HCT116 (cell line): Measurements from ENCODE around the gene PLCB1. TPM values are rescaled to one million over a fixed set of nuclear protein-coding genes. Genes with fewer than 3 reads are reported as not detected.

Experiments used
- ATAC-seq: fragments of 200-7000 bp; cut with Tn5 transposase; 2 replicates; pipeline ENCODE4 v1.9.1; 2020; ENCODE audit warnings: mild to moderate bottlenecking, moderate library complexity
- BruUV-seq: library from RNA; stranded (reverse); fragments of 400-500 nt; replicated peaks from 2 replicates; lab custom pipeline; 2021; lab: Mats Ljungman, UMichigan
- CTCF ChIA-PET: fragments of 300-600 bp; sonication (Branson Sonifier 250); formaldehyde crosslinking; loops from one replicate; lab custom pipeline; 2021; ENCODE audit warnings: antibody characterized with exemption; lab: Charles Lee
- POLR2A ChIA-PET: fragments of 300-600, 350-600 bp; sonication (Branson Sonifier 250); formaldehyde crosslinking; loops from one replicate; lab custom pipeline; 2021; ENCODE audit warnings: antibody characterized with exemption; lab: Charles Lee
- RAD21 ChIA-PET, 2 experiments: fragments of 300-600 bp; sonication (Branson Sonifier 250); formaldehyde crosslinking; loops; one replicate each; lab custom pipeline; 2023; ENCODE audit warnings: low total read pairs in 2 of 2; ENCODE audit not compliant: uncharacterized antibody in 2 of 2, unreplicated experiment in 2 of 2, low non-redundant PET in 1 of 2; lab: Charles Lee
- DNase-seq: peaks from one replicate; pipeline ENCODE4 v3.0.0-alpha.2; 2010; ENCODE audit warnings: low read depth, low spot score
- H2AFZ ChIP-seq: fragments of 200-600 bp; shearing (Covaris generic), sonication (generic); 2 replicates; pipeline ENCODE4 v1.6.1; 2017; ENCODE audit warnings: low read depth, mixed run types, mixed read lengths, antibody characterized with exemption, low read length; ENCODE audit not compliant: poor library complexity, severe bottlenecking
- H3K27ac ChIP-seq: 2 replicates; pipeline ENCODE4 v1.5.1; 2012; ENCODE audit warnings: low read depth, low read length
- H3K27me3 ChIP-seq: fragments of 200-600 bp; sonication (generic); 2 replicates; pipeline ENCODE4 v1.6.1; 2016; ENCODE audit warnings: mixed run types, low read length, mixed read lengths; ENCODE audit not compliant: insufficient read depth
- H3K36me3 ChIP-seq, 2 experiments: fragments of 200-500 bp in 1 of 2; fragments of 200-600 bp in 1 of 2; sonication (Bioruptor generic) in 1 of 2; sonication (generic) in 1 of 2; 2 replicates each; pipeline versions ENCODE4 v1.5.1 to v1.6.1; 2014 to 2016; ENCODE audit warnings: low read length in 2 of 2, inconsistent platforms in 1 of 2, mixed read lengths in 1 of 2, mixed run types in 1 of 2; ENCODE audit not compliant: insufficient read depth in 2 of 2, control insufficient read depth in 1 of 2
- H3K4me1 ChIP-seq, 2 experiments: fragments of 200-600 bp in 1 of 2; sonication (generic) in 1 of 2; 2 replicates each; pipeline versions ENCODE4 v1.5.1 to v1.6.1; 2012 to 2017; ENCODE audit warnings: low read length in 2 of 2, inconsistent platforms in 1 of 2, mild to moderate bottlenecking in 1 of 2, mixed read lengths in 1 of 2, mixed run types in 1 of 2, moderate library complexity in 1 of 2; ENCODE audit not compliant: insufficient read depth in 2 of 2, control insufficient read depth in 1 of 2
- H3K4me2 ChIP-seq: fragments of 200-600 bp; sonication (generic); 2 replicates; pipeline ENCODE4 v1.6.1; 2017; ENCODE audit warnings: mixed run types, low read length, mixed read lengths
- H3K4me3 ChIP-seq, 2 experiments: fragments of 200-600 bp in 1 of 2; sonication (generic) in 1 of 2; replicated peaks in 1 of 2; 2 replicates each; pipeline ENCODE4 v1.5.1; 2011 to 2016; ENCODE audit warnings: low read length in 2 of 2, control low read depth in 1 of 2, low read depth in 1 of 2, mild to moderate bottlenecking in 1 of 2, mixed read lengths in 1 of 2, mixed run types in 1 of 2
- H3K79me2 ChIP-seq: fragments of 200-600 bp; sonication (generic); 2 replicates; pipeline ENCODE4 v1.6.1; 2017; ENCODE audit warnings: mild to moderate bottlenecking, mixed run types, low read length, moderate library complexity, mixed read lengths; ENCODE audit not compliant: insufficient read depth
- H3K9ac ChIP-seq: fragments of 200-600 bp; sonication (generic); 2 replicates; pipeline ENCODE4 v1.6.1; 2016; ENCODE audit warnings: low read length, mixed read lengths
- H3K9me2 ChIP-seq: fragments of 200-600 bp; sonication (generic), shearing (Covaris generic); 2 replicates; pipeline ENCODE4 v1.6.1; 2017; ENCODE audit warnings: mixed run types, mild to moderate bottlenecking, moderate library complexity; ENCODE audit not compliant: insufficient read depth
- H3K9me3 ChIP-seq, 2 experiments: fragments of 200-500 bp in 1 of 2; fragments of 200-600 bp in 1 of 2; sonication (Bioruptor generic) in 1 of 2; sonication (generic) in 1 of 2; 2 replicates each; pipeline ENCODE4 v1.6.1; 2014 to 2017; ENCODE audit warnings: low read length in 2 of 2, mixed read lengths in 2 of 2, inconsistent platforms in 1 of 2, low read depth in 1 of 2, mild to moderate bottlenecking in 1 of 2, mixed run types in 1 of 2, moderate library complexity in 1 of 2; ENCODE audit not compliant: control insufficient read depth in 1 of 2, insufficient read depth in 1 of 2
- H4K20me1 ChIP-seq: fragments of 200-600 bp; sonication (generic), shearing (Covaris generic); 2 replicates; pipeline ENCODE4 v1.6.1; 2017; ENCODE audit warnings: mixed run types, mild to moderate bottlenecking, moderate library complexity; ENCODE audit not compliant: insufficient read depth
- CBX3 ChIP-seq: IDR thresholded peaks from 2 replicates; pipeline ENCODE4 v1.6.1; 2012; ENCODE audit warnings: low read depth
- CEBPB ChIP-seq: IDR thresholded peaks from 2 replicates; pipeline ENCODE4 v1.6.1; 2012; ENCODE audit warnings: low read depth
- EGR1 ChIP-seq: IDR thresholded peaks from 2 replicates; pipeline ENCODE4 v1.6.1; 2012; ENCODE audit warnings: low read depth
- EZH2 ChIP-seq: fragments of 200-600 bp; sonication (generic); IDR thresholded peaks from 2 replicates; pipeline ENCODE4 v1.6.1; 2017; ENCODE audit warnings: antibody characterized with exemption, mixed run types
- FOSL1 ChIP-seq: IDR thresholded peaks from 2 replicates; pipeline ENCODE4 v1.6.1; 2012; ENCODE audit warnings: low read depth
- POLR2A ChIP-seq: IDR thresholded peaks from 2 replicates; pipeline ENCODE4 v1.7.0; 2011; ENCODE audit warnings: borderline replicate concordance; ENCODE audit not compliant: insufficient read depth, insufficient read length; ENCODE audit errors: extremely low read depth
- POLR2AphosphoS5 ChIP-seq: IDR thresholded peaks from 2 replicates; pipeline ENCODE4 v1.6.1; 2011; ENCODE audit warnings: mild to moderate bottlenecking, low read depth, low read length, moderate library complexity
- RAD21 ChIP-seq: IDR thresholded peaks from 2 replicates; pipeline ENCODE4 v1.6.1; 2012; ENCODE audit warnings: low read depth, mild to moderate bottlenecking
- SIN3A ChIP-seq: IDR thresholded peaks from 2 replicates; pipeline ENCODE4 v1.6.1; 2012; ENCODE audit warnings: low read depth
- SP1 ChIP-seq: IDR thresholded peaks from 2 replicates; pipeline ENCODE4 v1.6.1; 2012; ENCODE audit warnings: low read depth
- SRF ChIP-seq: IDR thresholded peaks from 2 replicates; pipeline ENCODE4 v1.6.1; 2012; ENCODE audit warnings: low read depth
- TCF7L2 ChIP-seq: IDR thresholded peaks from 2 replicates; pipeline ENCODE4 v1.7.0; 2011; ENCODE audit warnings: borderline replicate concordance, inconsistent platforms; ENCODE audit not compliant: insufficient read depth, insufficient read length; ENCODE audit errors: extremely low read depth
- YY1 ChIP-seq: IDR thresholded peaks from 2 replicates; pipeline ENCODE4 v1.6.1; 2011; ENCODE audit warnings: low read length, low read depth, moderate library complexity, mild to moderate bottlenecking; ENCODE audit not compliant: insufficient replicate concordance; ENCODE audit errors: extremely low read depth
- ZNF274 ChIP-seq: fragments of 200-500 bp; sonication (Bioruptor generic); IDR thresholded peaks from 2 replicates; pipeline ENCODE4 v1.6.1; 2014; ENCODE audit warnings: mild to moderate bottlenecking, low read depth, low read length, inconsistent platforms
- intact Hi-C: fragments of 100-400 bp; cut with micrococcal nuclease; formaldehyde crosslinking; loops from 2 replicates; pipeline ENCODE4 v1.10.0; 2022
- total RNA-seq: library from RNA; stranded (reverse); gene quantifications from one replicate; pipeline ENCODE4 v1.2.1, GENCODE V29; 2021; ENCODE audit not compliant: unreplicated experiment
- TF ChIP-seq, protein P1 (sequence below): IDR thresholded peaks from 2 replicates; pipeline ENCODE4 v1.6.1; 2012
- TF ChIP-seq, protein P2 (sequence below): IDR thresholded peaks from 2 replicates; pipeline ENCODE4 v1.6.1; 2011; ENCODE audit warnings: mild to moderate bottlenecking, low read length, moderate library complexity; ENCODE audit not compliant: insufficient replicate concordance; ENCODE audit errors: extremely low read depth
- TF ChIP-seq, protein P3 (sequence below): IDR thresholded peaks from 2 replicates; pipeline ENCODE4 v1.6.1; 2012
- TF ChIP-seq, protein P4 (sequence below): IDR thresholded peaks from 2 replicates; pipeline ENCODE4 v1.6.1; 2012; ENCODE audit warnings: low read depth

Gene PLCB1
- total RNA-seq, 1 experiment from 2014 or later, result 15.8 TPM

DNA sequence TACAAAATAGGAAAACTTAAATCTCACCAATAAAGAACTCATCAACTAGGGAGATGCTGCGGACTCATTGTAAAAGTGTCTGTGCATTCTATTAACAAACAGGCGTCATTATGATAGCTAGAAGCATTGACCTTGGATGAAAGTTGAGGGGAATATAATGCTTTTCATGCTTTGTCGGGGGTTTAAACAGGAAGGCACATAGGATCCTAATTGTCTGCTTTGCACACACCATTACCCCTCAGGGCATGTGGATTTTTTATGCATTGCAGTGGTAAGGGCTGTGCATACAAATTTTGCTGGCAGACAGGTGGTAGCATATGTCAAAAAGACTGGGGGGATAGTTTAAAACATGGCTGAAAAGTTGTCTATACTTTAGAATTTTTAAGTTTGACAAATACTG lies 488.9 kb downstream of the PLCB1 start:
- H3K79me2 ChIP-seq, result no peaks in the 10 kb centered on the region
- no peaks in the 10 kb centered on the region for H4K20me1 ChIP-seq
- H3K9ac ChIP-seq, result no peak overlapping the region
- no peaks in the 10 kb centered on the region for H3K27me3 ChIP-seq
- CTCF ChIA-PET, result no interaction called here
- no peaks in the 10 kb centered on the region for H3K9me2 ChIP-seq
- TF ChIP-seq CEBPB (no peak), TCF7L2 (no peak), POLR2AphosphoS5 (no peak), RAD21 (no peak), EGR1 (no peak), FOSL1 (no peak), SIN3A (no peak), CBX3 (no peak), SRF (no peak), POLR2A (no peak), EZH2 (no peak), SP1 (no peak), YY1 (no peak), ZNF274 (no peak)
- TF ChIP-seq, protein P1, sequence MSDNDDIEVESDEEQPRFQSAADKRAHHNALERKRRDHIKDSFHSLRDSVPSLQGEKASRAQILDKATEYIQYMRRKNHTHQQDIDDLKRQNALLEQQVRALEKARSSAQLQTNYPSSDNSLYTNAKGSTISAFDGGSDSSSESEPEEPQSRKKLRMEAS, result no peak
- TF ChIP-seq, protein P2, sequence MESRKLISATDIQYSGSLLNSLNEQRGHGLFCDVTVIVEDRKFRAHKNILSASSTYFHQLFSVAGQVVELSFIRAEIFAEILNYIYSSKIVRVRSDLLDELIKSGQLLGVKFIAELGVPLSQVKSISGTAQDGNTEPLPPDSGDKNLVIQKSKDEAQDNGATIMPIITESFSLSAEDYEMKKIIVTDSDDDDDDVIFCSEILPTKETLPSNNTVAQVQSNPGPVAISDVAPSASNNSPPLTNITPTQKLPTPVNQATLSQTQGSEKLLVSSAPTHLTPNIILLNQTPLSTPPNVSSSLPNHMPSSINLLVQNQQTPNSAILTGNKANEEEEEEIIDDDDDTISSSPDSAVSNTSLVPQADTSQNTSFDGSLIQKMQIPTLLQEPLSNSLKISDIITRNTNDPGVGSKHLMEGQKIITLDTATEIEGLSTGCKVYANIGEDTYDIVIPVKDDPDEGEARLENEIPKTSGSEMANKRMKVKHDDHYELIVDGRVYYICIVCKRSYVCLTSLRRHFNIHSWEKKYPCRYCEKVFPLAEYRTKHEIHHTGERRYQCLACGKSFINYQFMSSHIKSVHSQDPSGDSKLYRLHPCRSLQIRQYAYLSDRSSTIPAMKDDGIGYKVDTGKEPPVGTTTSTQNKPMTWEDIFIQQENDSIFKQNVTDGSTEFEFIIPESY, result no peak
- TF ChIP-seq, protein P3, sequence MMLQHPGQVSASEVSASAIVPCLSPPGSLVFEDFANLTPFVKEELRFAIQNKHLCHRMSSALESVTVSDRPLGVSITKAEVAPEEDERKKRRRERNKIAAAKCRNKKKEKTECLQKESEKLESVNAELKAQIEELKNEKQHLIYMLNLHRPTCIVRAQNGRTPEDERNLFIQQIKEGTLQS, result no peak
- TF ChIP-seq, protein P4, sequence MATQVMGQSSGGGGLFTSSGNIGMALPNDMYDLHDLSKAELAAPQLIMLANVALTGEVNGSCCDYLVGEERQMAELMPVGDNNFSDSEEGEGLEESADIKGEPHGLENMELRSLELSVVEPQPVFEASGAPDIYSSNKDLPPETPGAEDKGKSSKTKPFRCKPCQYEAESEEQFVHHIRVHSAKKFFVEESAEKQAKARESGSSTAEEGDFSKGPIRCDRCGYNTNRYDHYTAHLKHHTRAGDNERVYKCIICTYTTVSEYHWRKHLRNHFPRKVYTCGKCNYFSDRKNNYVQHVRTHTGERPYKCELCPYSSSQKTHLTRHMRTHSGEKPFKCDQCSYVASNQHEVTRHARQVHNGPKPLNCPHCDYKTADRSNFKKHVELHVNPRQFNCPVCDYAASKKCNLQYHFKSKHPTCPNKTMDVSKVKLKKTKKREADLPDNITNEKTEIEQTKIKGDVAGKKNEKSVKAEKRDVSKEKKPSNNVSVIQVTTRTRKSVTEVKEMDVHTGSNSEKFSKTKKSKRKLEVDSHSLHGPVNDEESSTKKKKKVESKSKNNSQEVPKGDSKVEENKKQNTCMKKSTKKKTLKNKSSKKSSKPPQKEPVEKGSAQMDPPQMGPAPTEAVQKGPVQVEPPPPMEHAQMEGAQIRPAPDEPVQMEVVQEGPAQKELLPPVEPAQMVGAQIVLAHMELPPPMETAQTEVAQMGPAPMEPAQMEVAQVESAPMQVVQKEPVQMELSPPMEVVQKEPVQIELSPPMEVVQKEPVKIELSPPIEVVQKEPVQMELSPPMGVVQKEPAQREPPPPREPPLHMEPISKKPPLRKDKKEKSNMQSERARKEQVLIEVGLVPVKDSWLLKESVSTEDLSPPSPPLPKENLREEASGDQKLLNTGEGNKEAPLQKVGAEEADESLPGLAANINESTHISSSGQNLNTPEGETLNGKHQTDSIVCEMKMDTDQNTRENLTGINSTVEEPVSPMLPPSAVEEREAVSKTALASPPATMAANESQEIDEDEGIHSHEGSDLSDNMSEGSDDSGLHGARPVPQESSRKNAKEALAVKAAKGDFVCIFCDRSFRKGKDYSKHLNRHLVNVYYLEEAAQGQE, result no peak
- H3K27ac ChIP-seq, result no peak overlapping the region
- no peak overlapping the region for H3K4me2 ChIP-seq
- intact Hi-C loops, result no loop called here
- no peaks in the 10 kb centered on the region for H3K9me3 ChIP-seq
- no peaks in the 10 kb centered on the region for H3K36me3 ChIP-seq
- ATAC-seq (no peak), DNase-seq (no peak)
- no peaks in the 10 kb centered on the region for H3K4me1 ChIP-seq
- no TSS peak for BruUV-seq
- H3K4me3 ChIP-seq, result no peak overlapping the region
- RAD21 ChIA-PET, result no interaction called here
- POLR2A ChIA-PET, result no interaction called here
- no peak overlapping the region for H2AFZ ChIP-seq
